Measurements from ENCODE around the gene ZNF470.

Gene ZNF470

DNA sequence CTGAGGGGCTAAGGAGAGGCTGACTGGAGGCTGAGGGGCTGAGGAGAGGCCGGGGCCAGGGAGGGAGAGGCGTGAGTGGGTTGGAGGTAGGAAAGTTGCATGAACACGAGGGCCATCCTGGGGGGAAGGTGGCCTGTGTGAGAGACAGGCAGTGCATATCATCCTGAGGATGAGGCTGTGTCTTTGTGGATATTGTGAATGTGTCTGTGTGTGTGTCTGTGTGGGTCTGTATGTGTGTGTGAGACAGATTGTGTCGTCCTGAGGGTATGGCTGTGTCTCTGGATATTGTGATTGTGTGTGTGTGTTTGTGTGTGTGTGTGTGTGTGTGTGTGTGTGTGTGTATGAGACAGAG is 28.3 kb downstream of the ZNF470 start:
- Histone ChIP-seq H3K4me1 (ENCODE audit: control insufficient read depth, low read length) (peaks cover 13% of the 10 kb centered on the region), H3K4me2 (ENCODE audit: low read length) (peak overlapping the region; percentile 79), H3K4me3 (ENCODE audit: low read length) (peak overlapping the region; percentile 89), H3K9me3 (ENCODE audit: control insufficient read depth, insufficient read depth, low read length) (peaks cover 7% of the 10 kb centered on the region; the same call in 1 of the 2 replicates), H3K9me2 (replicated peaks; ENCODE audit: control insufficient read depth, low read length) (no peaks in the 10 kb centered on the region; the same call in 1 of the 2 replicates), H3K27ac (ENCODE audit: low read depth, low read length) (no peak overlapping the region), H3F3A (ENCODE audit: control insufficient read depth, insufficient read depth) (no peaks in the 10 kb centered on the region), H4K20me1 (ENCODE audit: control insufficient read depth, insufficient read depth, low read depth, low read length) (no peaks in the 10 kb centered on the region), H3K27me3 (ENCODE audit: control insufficient read depth, low read length) (no peaks in the 10 kb centered on the region), H3K36me3 (ENCODE audit: control insufficient read depth, low read length) (peaks cover 8% of the 10 kb centered on the region; the same call in 1 of the 2 replicates), H3K79me2 (ENCODE audit: control insufficient read depth, low read length) (peaks cover 10% of the 10 kb centered on the region)
- no peak for TF ChIP-seq EZH2phosphoT487 (IDR thresholded peaks at IDR 0.05; ENCODE audit: borderline replicate concordance, low read length)
- TF ChIP-seq, protein P1, sequence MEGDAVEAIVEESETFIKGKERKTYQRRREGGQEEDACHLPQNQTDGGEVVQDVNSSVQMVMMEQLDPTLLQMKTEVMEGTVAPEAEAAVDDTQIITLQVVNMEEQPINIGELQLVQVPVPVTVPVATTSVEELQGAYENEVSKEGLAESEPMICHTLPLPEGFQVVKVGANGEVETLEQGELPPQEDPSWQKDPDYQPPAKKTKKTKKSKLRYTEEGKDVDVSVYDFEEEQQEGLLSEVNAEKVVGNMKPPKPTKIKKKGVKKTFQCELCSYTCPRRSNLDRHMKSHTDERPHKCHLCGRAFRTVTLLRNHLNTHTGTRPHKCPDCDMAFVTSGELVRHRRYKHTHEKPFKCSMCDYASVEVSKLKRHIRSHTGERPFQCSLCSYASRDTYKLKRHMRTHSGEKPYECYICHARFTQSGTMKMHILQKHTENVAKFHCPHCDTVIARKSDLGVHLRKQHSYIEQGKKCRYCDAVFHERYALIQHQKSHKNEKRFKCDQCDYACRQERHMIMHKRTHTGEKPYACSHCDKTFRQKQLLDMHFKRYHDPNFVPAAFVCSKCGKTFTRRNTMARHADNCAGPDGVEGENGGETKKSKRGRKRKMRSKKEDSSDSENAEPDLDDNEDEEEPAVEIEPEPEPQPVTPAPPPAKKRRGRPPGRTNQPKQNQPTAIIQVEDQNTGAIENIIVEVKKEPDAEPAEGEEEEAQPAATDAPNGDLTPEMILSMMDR (IDR thresholded peaks at IDR 0.05; ENCODE audit: low read depth, low read length, poor library complexity, severe bottlenecking), result no peak

DNA sequence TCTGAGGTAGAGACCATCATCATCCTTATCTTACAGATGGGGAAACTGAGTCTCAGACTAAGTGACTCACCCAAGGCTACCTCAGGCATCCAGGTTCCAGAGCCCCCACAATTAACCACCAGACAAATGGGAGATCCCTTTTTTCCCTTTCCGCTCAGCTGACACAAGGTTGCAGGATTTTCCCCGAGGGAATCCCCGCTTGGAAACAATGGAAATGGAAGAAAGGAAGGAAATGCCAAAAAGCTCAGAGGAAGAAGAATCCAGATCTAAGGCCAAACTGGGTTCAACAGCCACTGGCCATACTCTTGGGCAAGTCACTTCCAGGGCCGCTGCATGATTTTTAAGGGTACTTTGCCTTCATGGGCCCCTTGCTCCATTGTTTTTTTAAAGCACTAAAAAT is 29.4 kb downstream of the ZNF470 start:
- no peaks in the 10 kb centered on the region for H3K27me3 ChIP-seq (ENCODE audit: control insufficient read depth, low read length)
- TF ChIP-seq, protein P1 (IDR thresholded peaks at IDR 0.05; ENCODE audit: low read depth, low read length, poor library complexity, severe bottlenecking), result no peak
- no peak for TF ChIP-seq EZH2phosphoT487 (IDR thresholded peaks at IDR 0.05; ENCODE audit: borderline replicate concordance, low read length)
- H3K27ac ChIP-seq (ENCODE audit: low read depth, low read length), result no peak overlapping the region
- H3K9me3 ChIP-seq (ENCODE audit: control insufficient read depth, insufficient read depth, low read length), result peaks cover 15% of the 10 kb centered on the region; the same call in 1 of the 2 replicates
- peaks cover 15% of the 10 kb centered on the region for H3K36me3 ChIP-seq (ENCODE audit: control insufficient read depth, low read length)
- no peaks in the 10 kb centered on the region for H3F3A ChIP-seq (ENCODE audit: control insufficient read depth, insufficient read depth)
- H3K4me3 ChIP-seq (ENCODE audit: low read length), result no peak overlapping the region
- peaks cover 10% of the 10 kb centered on the region for H3K79me2 ChIP-seq (ENCODE audit: control insufficient read depth, low read length)
- H3K9me2 ChIP-seq (replicated peaks; ENCODE audit: control insufficient read depth, low read length), result no peaks in the 10 kb centered on the region; the same call in 1 of the 2 replicates
- H4K20me1 ChIP-seq (ENCODE audit: control insufficient read depth, insufficient read depth, low read depth, low read length), result no peaks in the 10 kb centered on the region
- H3K4me1 ChIP-seq (ENCODE audit: control insufficient read depth, low read length), result peaks cover 13% of the 10 kb centered on the region
- no peak overlapping the region for H3K4me2 ChIP-seq (ENCODE audit: low read length)

DNA sequence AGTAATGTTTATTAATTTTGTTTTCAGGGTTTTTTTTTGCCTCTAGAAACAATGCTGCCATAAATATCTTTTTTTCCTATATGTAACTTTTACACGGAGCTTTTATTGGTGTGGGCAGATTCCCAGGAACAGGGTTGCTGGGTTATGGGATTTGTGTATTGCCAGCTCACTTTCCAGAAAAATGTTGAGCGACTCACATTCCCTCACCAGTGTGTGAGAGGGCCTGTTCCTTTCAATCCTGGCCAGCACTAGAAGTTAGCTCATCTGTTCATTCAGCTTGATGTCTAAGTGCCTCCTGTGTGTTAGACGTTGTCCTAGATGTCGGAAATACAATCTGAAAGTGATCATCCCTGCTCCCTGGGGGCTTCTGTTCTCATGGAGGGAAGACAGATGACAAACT is 30.4 kb downstream of the ZNF470 start:
- peaks cover 13% of the 10 kb centered on the region for H3K4me1 ChIP-seq (ENCODE audit: control insufficient read depth, low read length)
- H4K20me1 ChIP-seq (ENCODE audit: control insufficient read depth, insufficient read depth, low read depth, low read length), result no peaks in the 10 kb centered on the region
- H3K27ac ChIP-seq (ENCODE audit: low read depth, low read length), result no peak overlapping the region
- no peaks in the 10 kb centered on the region for H3F3A ChIP-seq (ENCODE audit: control insufficient read depth, insufficient read depth)
- H3K9me3 ChIP-seq (ENCODE audit: control insufficient read depth, insufficient read depth, low read length), result peaks cover 15% of the 10 kb centered on the region; the same call in 1 of the 2 replicates
- H3K4me2 ChIP-seq (ENCODE audit: low read length), result no peak overlapping the region
- H3K36me3 ChIP-seq (ENCODE audit: control insufficient read depth, low read length), result peaks cover 18% of the 10 kb centered on the region
- no peaks in the 10 kb centered on the region for H3K27me3 ChIP-seq (ENCODE audit: control insufficient read depth, low read length)
- H3K79me2 ChIP-seq (ENCODE audit: control insufficient read depth, low read length), result peaks cover 10% of the 10 kb centered on the region
- no peaks in the 10 kb centered on the region; the same call in 1 of the 2 replicates for H3K9me2 ChIP-seq (replicated peaks; ENCODE audit: control insufficient read depth, low read length)
- TF ChIP-seq EZH2phosphoT487 (IDR thresholded peaks at IDR 0.05; ENCODE audit: borderline replicate concordance, low read length), result no peak
- TF ChIP-seq, protein P1 (IDR thresholded peaks at IDR 0.05; ENCODE audit: low read depth, low read length, poor library complexity, severe bottlenecking), result no peak
- no peak overlapping the region for H3K4me3 ChIP-seq (ENCODE audit: low read length)

All from DOHH2 (cell line).